A549 (cell line): ENCODE data around the gene ZPBP2.

Experiments used
- BHLHE40 ChIP-seq: IDR thresholded peaks from 2 replicates; pipeline ENCODE4 v1.6.1; 2012; ENCODE audit warnings: low read depth, low read length, inconsistent platforms
- CHD2 ChIP-seq: fragments of 150-350 bp; IDR thresholded peaks from 2 replicates; pipeline ENCODE4 v1.6.1; 2014; ENCODE audit warnings: low read length; ENCODE audit not compliant: partially characterized antibody
- CTCF ChIP-seq: fragments of >200 bp; sonication (Bioruptor Twin); formaldehyde crosslinking; IDR thresholded peaks from 3 replicates; pipeline ENCODE4 v1.5.1; 2016
- FOXS1 ChIP-seq: fragments of 250-450 bp; sonication (Bioruptor Pico); IDR thresholded peaks from 2 replicates; pipeline ENCODE4 v1.5.0; 2020; ENCODE audit warnings: mild to moderate bottlenecking, moderate library complexity
- MAFK ChIP-seq: fragments of 450-650 bp; IDR thresholded peaks from 2 replicates; pipeline ENCODE4 v1.6.1; 2014; ENCODE audit not compliant: partially characterized antibody
- NR3C1 ChIP-seq: fragments of >200 bp; sonication (Bioruptor Twin); formaldehyde crosslinking; IDR thresholded peaks from 3 replicates; pipeline ENCODE4 v1.6.1; 2017
- POLR2A ChIP-seq: IDR thresholded peaks from 2 replicates; pipeline ENCODE4 v1.6.1; 2012; ENCODE audit warnings: mild to moderate bottlenecking, low read length
- REST ChIP-seq: fragments of 200-600 bp; sonication (generic); IDR thresholded peaks from 2 replicates; pipeline ENCODE4 v1.6.1; 2016; ENCODE audit warnings: antibody characterized with exemption, mild to moderate bottlenecking, moderate library complexity
- USF2 ChIP-seq: fragments of 450-650 bp; IDR thresholded peaks from 2 replicates; pipeline ENCODE4 v1.6.1; 2014; ENCODE audit warnings: antibody characterized with exemption

GRCh38 chr17:39818358-39819000, 49.5 kb upstream of the ZPBP2 start:
- no peak for TF ChIP-seq USF2
- TF ChIP-seq MAFK, result no peak
- no peak for TF ChIP-seq CHD2
- no peak for TF ChIP-seq CTCF
- TF ChIP-seq POLR2A, result no peak
- no peak for TF ChIP-seq FOXS1 (CRISPR knock-in tag)
- no peak for TF ChIP-seq BHLHE40
- TF ChIP-seq REST, result no peak
- TF ChIP-seq NR3C1, result no peak
